HCT116 (cell line): ENCODE measurements around the gene CAPRIN2. TPM values are rescaled to one million over a fixed set of nuclear protein-coding genes. Genes with fewer than 3 reads are reported as not detected.

Experiments used
- ATAC-seq: fragments of 200-7000 bp; cut with Tn5 transposase; 2 replicates; pipeline ENCODE4 v1.9.1; 2020; ENCODE audit warnings: mild to moderate bottlenecking, moderate library complexity
- BruUV-seq: library from RNA; stranded (reverse); fragments of 400-500 nt; replicated peaks from 2 replicates; lab custom pipeline; 2021; lab: Mats Ljungman, UMichigan
- CTCF ChIA-PET: fragments of 300-600 bp; sonication (Branson Sonifier 250); formaldehyde crosslinking; loops from one replicate; lab custom pipeline; 2021; ENCODE audit warnings: antibody characterized with exemption; lab: Charles Lee
- POLR2A ChIA-PET: fragments of 300-600, 350-600 bp; sonication (Branson Sonifier 250); formaldehyde crosslinking; loops from one replicate; lab custom pipeline; 2021; ENCODE audit warnings: antibody characterized with exemption; lab: Charles Lee
- RAD21 ChIA-PET, 2 experiments: fragments of 300-600 bp; sonication (Branson Sonifier 250); formaldehyde crosslinking; loops; one replicate each; lab custom pipeline; 2023; ENCODE audit warnings: low total read pairs in 2 of 2; ENCODE audit not compliant: uncharacterized antibody in 2 of 2, unreplicated experiment in 2 of 2, low non-redundant PET in 1 of 2; lab: Charles Lee
- DNase-seq: peaks from one replicate; pipeline ENCODE4 v3.0.0-alpha.2; 2010; ENCODE audit warnings: low read depth, low spot score
- H2AFZ ChIP-seq: fragments of 200-600 bp; shearing (Covaris generic), sonication (generic); 2 replicates; pipeline ENCODE4 v1.6.1; 2017; ENCODE audit warnings: low read depth, mixed run types, mixed read lengths, antibody characterized with exemption, low read length; ENCODE audit not compliant: poor library complexity, severe bottlenecking
- H3K27ac ChIP-seq: 2 replicates; pipeline ENCODE4 v1.5.1; 2012; ENCODE audit warnings: low read depth, low read length
- H3K27me3 ChIP-seq: fragments of 200-600 bp; sonication (generic); 2 replicates; pipeline ENCODE4 v1.6.1; 2016; ENCODE audit warnings: mixed run types, low read length, mixed read lengths; ENCODE audit not compliant: insufficient read depth
- H3K36me3 ChIP-seq, 2 experiments: fragments of 200-500 bp in 1 of 2; fragments of 200-600 bp in 1 of 2; sonication (Bioruptor generic) in 1 of 2; sonication (generic) in 1 of 2; 2 replicates each; pipeline versions ENCODE4 v1.5.1 to v1.6.1; 2014 to 2016; ENCODE audit warnings: low read length in 2 of 2, inconsistent platforms in 1 of 2, mixed read lengths in 1 of 2, mixed run types in 1 of 2; ENCODE audit not compliant: insufficient read depth in 2 of 2, control insufficient read depth in 1 of 2
- H3K4me1 ChIP-seq, 2 experiments: fragments of 200-600 bp in 1 of 2; sonication (generic) in 1 of 2; 2 replicates each; pipeline versions ENCODE4 v1.5.1 to v1.6.1; 2012 to 2017; ENCODE audit warnings: low read length in 2 of 2, inconsistent platforms in 1 of 2, mild to moderate bottlenecking in 1 of 2, mixed read lengths in 1 of 2, mixed run types in 1 of 2, moderate library complexity in 1 of 2; ENCODE audit not compliant: insufficient read depth in 2 of 2, control insufficient read depth in 1 of 2
- H3K4me2 ChIP-seq: fragments of 200-600 bp; sonication (generic); 2 replicates; pipeline ENCODE4 v1.6.1; 2017; ENCODE audit warnings: mixed run types, low read length, mixed read lengths
- H3K4me3 ChIP-seq, 2 experiments: fragments of 200-600 bp in 1 of 2; sonication (generic) in 1 of 2; replicated peaks in 1 of 2; 2 replicates each; pipeline ENCODE4 v1.5.1; 2011 to 2016; ENCODE audit warnings: low read length in 2 of 2, control low read depth in 1 of 2, low read depth in 1 of 2, mild to moderate bottlenecking in 1 of 2, mixed read lengths in 1 of 2, mixed run types in 1 of 2
- H3K79me2 ChIP-seq: fragments of 200-600 bp; sonication (generic); 2 replicates; pipeline ENCODE4 v1.6.1; 2017; ENCODE audit warnings: mild to moderate bottlenecking, mixed run types, low read length, moderate library complexity, mixed read lengths; ENCODE audit not compliant: insufficient read depth
- H3K9ac ChIP-seq: fragments of 200-600 bp; sonication (generic); 2 replicates; pipeline ENCODE4 v1.6.1; 2016; ENCODE audit warnings: low read length, mixed read lengths
- H3K9me2 ChIP-seq: fragments of 200-600 bp; sonication (generic), shearing (Covaris generic); 2 replicates; pipeline ENCODE4 v1.6.1; 2017; ENCODE audit warnings: mixed run types, mild to moderate bottlenecking, moderate library complexity; ENCODE audit not compliant: insufficient read depth
- H3K9me3 ChIP-seq, 2 experiments: fragments of 200-500 bp in 1 of 2; fragments of 200-600 bp in 1 of 2; sonication (Bioruptor generic) in 1 of 2; sonication (generic) in 1 of 2; 2 replicates each; pipeline ENCODE4 v1.6.1; 2014 to 2017; ENCODE audit warnings: low read length in 2 of 2, mixed read lengths in 2 of 2, inconsistent platforms in 1 of 2, low read depth in 1 of 2, mild to moderate bottlenecking in 1 of 2, mixed run types in 1 of 2, moderate library complexity in 1 of 2; ENCODE audit not compliant: control insufficient read depth in 1 of 2, insufficient read depth in 1 of 2
- H4K20me1 ChIP-seq: fragments of 200-600 bp; sonication (generic), shearing (Covaris generic); 2 replicates; pipeline ENCODE4 v1.6.1; 2017; ENCODE audit warnings: mixed run types, mild to moderate bottlenecking, moderate library complexity; ENCODE audit not compliant: insufficient read depth
- CEBPB ChIP-seq: IDR thresholded peaks from 2 replicates; pipeline ENCODE4 v1.6.1; 2012; ENCODE audit warnings: low read depth
- EZH2 ChIP-seq: fragments of 200-600 bp; sonication (generic); IDR thresholded peaks from 2 replicates; pipeline ENCODE4 v1.6.1; 2017; ENCODE audit warnings: antibody characterized with exemption, mixed run types
- JUND ChIP-seq: IDR thresholded peaks from 2 replicates; pipeline ENCODE4 v1.6.1; 2012
- POLR2A ChIP-seq: IDR thresholded peaks from 2 replicates; pipeline ENCODE4 v1.7.0; 2011; ENCODE audit warnings: borderline replicate concordance; ENCODE audit not compliant: insufficient read depth, insufficient read length; ENCODE audit errors: extremely low read depth
- SIN3A ChIP-seq: IDR thresholded peaks from 2 replicates; pipeline ENCODE4 v1.6.1; 2012; ENCODE audit warnings: low read depth
- SRF ChIP-seq: IDR thresholded peaks from 2 replicates; pipeline ENCODE4 v1.6.1; 2012; ENCODE audit warnings: low read depth
- TCF7L2 ChIP-seq: IDR thresholded peaks from 2 replicates; pipeline ENCODE4 v1.7.0; 2011; ENCODE audit warnings: borderline replicate concordance, inconsistent platforms; ENCODE audit not compliant: insufficient read depth, insufficient read length; ENCODE audit errors: extremely low read depth
- intact Hi-C: fragments of 100-400 bp; cut with micrococcal nuclease; formaldehyde crosslinking; loops from 2 replicates; pipeline ENCODE4 v1.10.0; 2022
- total RNA-seq: library from RNA; stranded (reverse); gene quantifications from one replicate; pipeline ENCODE4 v1.2.1, GENCODE V29; 2021; ENCODE audit not compliant: unreplicated experiment
- TF ChIP-seq, protein P1 (sequence below): IDR thresholded peaks from 2 replicates; pipeline ENCODE4 v1.6.1; 2012
- TF ChIP-seq, protein P2 (sequence below), 3 experiments: fragments of 200-600 bp in 1 of 3; sonication (generic) in 1 of 3; IDR thresholded peaks in 2 of 3; conservative IDR thresholded peaks in 1 of 3; 2 replicates each; pipeline ENCODE4 v1.5.1; 2012 to 2017; ENCODE audit warnings: low read depth in 2 of 3, low read length in 2 of 3, antibody characterized with exemption in 1 of 3, borderline replicate concordance in 1 of 3, control low read depth in 1 of 3, mild to moderate bottlenecking in 1 of 3, mixed read lengths in 1 of 3, mixed run types in 1 of 3, moderate library complexity in 1 of 3; ENCODE audit not compliant: insufficient read depth in 1 of 3
- TF ChIP-seq, protein P3 (sequence below): IDR thresholded peaks from 2 replicates; pipeline ENCODE4 v1.6.1; 2012; ENCODE audit warnings: low read depth

CAPRIN2 gene
- total RNA-seq, 1 experiment from 2014 or later, result 30.8 TPM

DNA sequence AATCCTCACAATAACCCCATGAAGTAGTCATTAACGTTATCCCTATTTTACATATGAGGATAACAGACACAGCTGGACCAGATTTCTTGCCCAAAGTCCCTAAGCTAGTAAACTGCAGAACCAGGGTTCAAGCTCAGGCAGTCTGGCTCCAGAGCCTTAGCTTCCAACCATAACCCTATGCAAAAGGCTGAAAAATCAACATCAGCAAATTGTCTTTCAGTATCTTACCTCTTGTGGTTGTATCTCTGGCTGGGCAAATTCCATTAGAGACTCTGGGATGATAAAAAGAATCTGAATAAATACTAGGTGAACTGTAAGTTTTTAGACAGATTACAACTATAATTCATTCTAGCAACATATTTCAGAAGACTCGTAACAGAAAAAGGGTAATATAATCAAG is 24.7 kb downstream of the CAPRIN2 start:
- Histone ChIP-seq H3K36me3 (peaks cover 3 to 8% of the 10 kb centered on the region in 2 experiments; a peak in 2 of 4 replicates), H3K79me2 (peaks cover 8% of the 10 kb centered on the region)
- POLR2A ChIA-PET, result no interaction called here

More for the DNA sequence above, 24.7 kb downstream of the CAPRIN2 start:
- no peak overlapping the region for H3K4me3 ChIP-seq
- ATAC-seq (no peak), DNase-seq (no peak)
- no peak overlapping the region for H3K4me2 ChIP-seq
- no peak overlapping the region for H3K27ac ChIP-seq
- intact Hi-C loops, result no loop called here
- H3K9me2 ChIP-seq, result no peaks in the 10 kb centered on the region
- CTCF ChIA-PET, result no interaction called here
- TF ChIP-seq SRF (no peak), CEBPB (no peak), EZH2 (no peak), SIN3A (no peak), JUND (no peak), TCF7L2 (no peak), POLR2A (no peak)
- TF ChIP-seq, protein P1, sequence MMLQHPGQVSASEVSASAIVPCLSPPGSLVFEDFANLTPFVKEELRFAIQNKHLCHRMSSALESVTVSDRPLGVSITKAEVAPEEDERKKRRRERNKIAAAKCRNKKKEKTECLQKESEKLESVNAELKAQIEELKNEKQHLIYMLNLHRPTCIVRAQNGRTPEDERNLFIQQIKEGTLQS, result no peak
- TF ChIP-seq, protein P2, sequence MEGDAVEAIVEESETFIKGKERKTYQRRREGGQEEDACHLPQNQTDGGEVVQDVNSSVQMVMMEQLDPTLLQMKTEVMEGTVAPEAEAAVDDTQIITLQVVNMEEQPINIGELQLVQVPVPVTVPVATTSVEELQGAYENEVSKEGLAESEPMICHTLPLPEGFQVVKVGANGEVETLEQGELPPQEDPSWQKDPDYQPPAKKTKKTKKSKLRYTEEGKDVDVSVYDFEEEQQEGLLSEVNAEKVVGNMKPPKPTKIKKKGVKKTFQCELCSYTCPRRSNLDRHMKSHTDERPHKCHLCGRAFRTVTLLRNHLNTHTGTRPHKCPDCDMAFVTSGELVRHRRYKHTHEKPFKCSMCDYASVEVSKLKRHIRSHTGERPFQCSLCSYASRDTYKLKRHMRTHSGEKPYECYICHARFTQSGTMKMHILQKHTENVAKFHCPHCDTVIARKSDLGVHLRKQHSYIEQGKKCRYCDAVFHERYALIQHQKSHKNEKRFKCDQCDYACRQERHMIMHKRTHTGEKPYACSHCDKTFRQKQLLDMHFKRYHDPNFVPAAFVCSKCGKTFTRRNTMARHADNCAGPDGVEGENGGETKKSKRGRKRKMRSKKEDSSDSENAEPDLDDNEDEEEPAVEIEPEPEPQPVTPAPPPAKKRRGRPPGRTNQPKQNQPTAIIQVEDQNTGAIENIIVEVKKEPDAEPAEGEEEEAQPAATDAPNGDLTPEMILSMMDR (IDR thresholded peaks at IDR 0.05 in 2 of 3, conservative IDR thresholded peaks at IDR 0.05 in 1 of 3; ENCODE audit: borderline replicate concordance in 1 of 3, insufficient read depth in 1 of 3, low read depth in 2 of 3, low read length in 2 of 3), result no peak
- TF ChIP-seq, protein P3, sequence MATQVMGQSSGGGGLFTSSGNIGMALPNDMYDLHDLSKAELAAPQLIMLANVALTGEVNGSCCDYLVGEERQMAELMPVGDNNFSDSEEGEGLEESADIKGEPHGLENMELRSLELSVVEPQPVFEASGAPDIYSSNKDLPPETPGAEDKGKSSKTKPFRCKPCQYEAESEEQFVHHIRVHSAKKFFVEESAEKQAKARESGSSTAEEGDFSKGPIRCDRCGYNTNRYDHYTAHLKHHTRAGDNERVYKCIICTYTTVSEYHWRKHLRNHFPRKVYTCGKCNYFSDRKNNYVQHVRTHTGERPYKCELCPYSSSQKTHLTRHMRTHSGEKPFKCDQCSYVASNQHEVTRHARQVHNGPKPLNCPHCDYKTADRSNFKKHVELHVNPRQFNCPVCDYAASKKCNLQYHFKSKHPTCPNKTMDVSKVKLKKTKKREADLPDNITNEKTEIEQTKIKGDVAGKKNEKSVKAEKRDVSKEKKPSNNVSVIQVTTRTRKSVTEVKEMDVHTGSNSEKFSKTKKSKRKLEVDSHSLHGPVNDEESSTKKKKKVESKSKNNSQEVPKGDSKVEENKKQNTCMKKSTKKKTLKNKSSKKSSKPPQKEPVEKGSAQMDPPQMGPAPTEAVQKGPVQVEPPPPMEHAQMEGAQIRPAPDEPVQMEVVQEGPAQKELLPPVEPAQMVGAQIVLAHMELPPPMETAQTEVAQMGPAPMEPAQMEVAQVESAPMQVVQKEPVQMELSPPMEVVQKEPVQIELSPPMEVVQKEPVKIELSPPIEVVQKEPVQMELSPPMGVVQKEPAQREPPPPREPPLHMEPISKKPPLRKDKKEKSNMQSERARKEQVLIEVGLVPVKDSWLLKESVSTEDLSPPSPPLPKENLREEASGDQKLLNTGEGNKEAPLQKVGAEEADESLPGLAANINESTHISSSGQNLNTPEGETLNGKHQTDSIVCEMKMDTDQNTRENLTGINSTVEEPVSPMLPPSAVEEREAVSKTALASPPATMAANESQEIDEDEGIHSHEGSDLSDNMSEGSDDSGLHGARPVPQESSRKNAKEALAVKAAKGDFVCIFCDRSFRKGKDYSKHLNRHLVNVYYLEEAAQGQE, result no peak
- H4K20me1 ChIP-seq, result no peaks in the 10 kb centered on the region
- H3K9ac ChIP-seq, result no peak overlapping the region
- BruUV-seq, result no TSS peak
- RAD21 ChIA-PET, result no interaction called here
- H3K27me3 ChIP-seq, result no peaks in the 10 kb centered on the region
- peaks cover 15 to 17% of the 10 kb centered on the region in 2 experiments for H3K4me1 ChIP-seq
- no peaks in the 10 kb centered on the region for H3K9me3 ChIP-seq
- H2AFZ ChIP-seq, result no peak overlapping the region
